Measurements from ENCODE around the gene NUP85.

DNA sequence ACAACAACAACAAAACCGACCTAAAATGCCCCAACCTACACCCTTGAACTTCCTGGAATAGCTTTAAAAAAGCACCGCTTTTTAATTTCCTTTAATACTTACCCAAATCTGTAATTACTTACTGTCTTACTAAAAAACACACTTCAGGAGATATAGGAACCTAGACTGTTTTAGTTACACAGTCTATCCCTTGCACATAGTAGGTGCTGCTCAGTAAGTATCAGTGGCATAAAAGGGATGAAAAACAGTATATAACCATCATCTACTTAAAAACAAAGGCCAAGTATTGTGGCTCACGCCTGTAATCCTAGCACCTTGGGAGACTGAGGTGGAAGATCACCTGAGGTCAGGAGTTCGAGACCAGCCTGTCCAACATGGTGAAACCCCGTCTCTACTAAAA lies 28.9 kb upstream of the NUP85 start:
- TF ChIP-seq POLR2A (IDR thresholded peaks at IDR 0.05; ENCODE audit: low read length): no peak
- TF ChIP-seq GATA1 (IDR thresholded peaks at IDR 0.05; ENCODE audit: low read depth, low read length): no peak
